GM12892 (cell line): ENCODE results near the gene PRSS12.

Experiments used
- DNase-seq: peaks from one replicate; pipeline ENCODE4 v3.0.0; 2011; ENCODE audit not compliant: insufficient read length
- FAIRE-seq: peaks from 2 replicates; lab custom pipeline; 2011; peaks lifted over from hg19 to GRCh38; lab: Jason Lieb, UNC
- POLR2A ChIP-seq: IDR thresholded peaks from 2 replicates; pipeline ENCODE4 v1.6.1; 2011; ENCODE audit warnings: low read depth, low read length, control low read depth
- POLR2AphosphoS5 ChIP-seq: IDR thresholded peaks from 2 replicates; pipeline ENCODE4 v1.6.1; 2011; ENCODE audit warnings: low read depth, low read length, control low read depth
- TAF1 ChIP-seq: IDR thresholded peaks from 2 replicates; pipeline ENCODE4 v1.6.1; 2011; ENCODE audit warnings: low read depth, mild to moderate bottlenecking, control low read depth, low read length, borderline replicate concordance

The PRSS12 gene

DNA sequence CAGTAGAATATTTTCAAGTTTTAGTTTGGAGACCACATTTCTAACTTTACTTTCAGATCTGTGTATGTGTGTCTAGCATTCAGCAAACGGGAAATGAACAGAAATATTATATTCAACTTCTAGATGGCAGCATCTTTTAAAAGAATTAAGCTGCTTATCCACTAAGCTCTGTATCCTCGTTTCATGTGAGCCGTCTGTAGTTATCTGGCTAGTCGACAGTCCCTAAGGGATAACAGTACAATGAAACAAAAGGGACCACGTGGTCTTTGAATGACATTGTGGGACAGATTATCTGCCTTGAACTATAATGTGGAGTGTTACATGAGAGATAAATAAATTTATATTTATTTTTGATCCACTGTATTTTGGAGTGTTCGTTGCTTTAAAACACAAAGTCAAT lies 35.8 kb upstream of the PRSS12 start:
- DNase-seq = no peak
- TF ChIP-seq TAF1 = no peak
- TF ChIP-seq POLR2A = no peak
- no peak for TF ChIP-seq POLR2AphosphoS5
- FAIRE-seq = no peak

DNA sequence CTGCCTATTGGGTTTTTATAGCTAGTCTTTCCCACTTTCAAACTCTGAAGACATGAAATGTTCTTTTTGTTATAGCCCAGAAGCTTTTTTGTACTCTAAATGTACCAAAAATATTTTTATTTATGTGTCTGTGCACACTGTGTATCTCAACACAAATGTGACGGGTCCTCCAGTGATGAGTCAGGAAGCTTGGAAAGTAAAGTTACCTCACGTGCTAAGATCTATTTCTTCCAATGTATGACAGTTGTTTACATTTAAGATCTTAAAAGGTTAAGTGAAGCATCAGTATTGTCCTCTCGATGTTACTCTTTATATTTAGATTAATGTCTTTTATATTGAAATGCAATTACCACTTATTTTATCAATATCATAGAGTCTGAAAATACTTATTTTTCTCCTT lies 29.1 kb upstream of the PRSS12 start:
- no peak for DNase-seq
- no peak for FAIRE-seq
- TF ChIP-seq POLR2AphosphoS5 = no peak
- TF ChIP-seq TAF1 = no peak

DNA sequence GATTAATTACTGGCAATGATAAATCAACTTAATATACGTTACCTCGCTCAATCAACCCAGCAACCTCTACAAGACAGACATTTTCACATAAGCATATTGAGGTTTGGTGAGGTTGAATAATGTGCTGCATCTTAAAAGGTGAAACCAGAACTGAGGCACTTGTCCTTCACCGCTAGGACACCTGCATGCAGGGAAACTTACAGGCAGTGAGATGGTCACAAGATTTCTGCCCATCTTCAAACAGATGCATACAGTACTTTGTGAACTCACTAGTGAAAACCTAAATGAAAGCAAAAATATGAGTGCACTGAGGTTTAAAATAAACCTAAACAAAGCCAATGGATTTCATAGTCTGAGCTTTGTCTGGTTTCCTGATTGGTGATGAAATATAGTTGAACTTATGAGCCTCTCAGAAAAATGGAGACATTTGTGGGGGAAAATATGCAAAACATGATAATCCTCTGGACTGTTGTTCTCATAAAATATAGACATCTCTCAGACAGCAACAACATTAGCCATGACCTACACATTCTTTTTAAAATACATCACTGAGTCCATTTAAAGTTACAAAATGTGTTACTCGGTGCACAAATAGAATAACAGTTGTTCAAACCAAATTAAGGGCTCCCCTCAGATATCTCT lies 20.9 kb upstream of the PRSS12 start:
- FAIRE-seq (no peak), DNase-seq (no peak)
- TF ChIP-seq TAF1 (no peak), POLR2A (no peak), POLR2AphosphoS5 (no peak)

DNA sequence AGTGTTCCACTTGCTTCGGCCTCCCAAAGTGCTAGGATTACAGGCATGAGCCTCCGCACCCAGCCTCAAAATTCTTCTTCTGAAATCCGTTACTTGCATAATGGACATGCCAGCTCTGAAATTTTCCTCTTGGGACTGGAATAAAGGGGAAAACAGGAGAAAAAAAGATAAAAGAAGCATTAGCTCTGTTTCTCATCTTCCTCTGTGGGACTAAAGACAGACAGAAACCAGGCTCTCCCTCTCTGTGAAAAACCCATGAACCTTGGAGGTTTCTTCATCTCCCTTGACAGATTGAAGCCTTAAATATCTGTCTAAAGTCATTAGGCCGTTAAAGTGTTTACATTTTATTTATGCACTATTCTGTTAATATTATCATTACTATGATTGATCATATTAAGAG lies 19.4 kb upstream of the PRSS12 start:
- FAIRE-seq = no peak
- TF ChIP-seq POLR2AphosphoS5 = no peak
- TF ChIP-seq POLR2A = no peak
- no peak for TF ChIP-seq TAF1
- DNase-seq = no peak

DNA sequence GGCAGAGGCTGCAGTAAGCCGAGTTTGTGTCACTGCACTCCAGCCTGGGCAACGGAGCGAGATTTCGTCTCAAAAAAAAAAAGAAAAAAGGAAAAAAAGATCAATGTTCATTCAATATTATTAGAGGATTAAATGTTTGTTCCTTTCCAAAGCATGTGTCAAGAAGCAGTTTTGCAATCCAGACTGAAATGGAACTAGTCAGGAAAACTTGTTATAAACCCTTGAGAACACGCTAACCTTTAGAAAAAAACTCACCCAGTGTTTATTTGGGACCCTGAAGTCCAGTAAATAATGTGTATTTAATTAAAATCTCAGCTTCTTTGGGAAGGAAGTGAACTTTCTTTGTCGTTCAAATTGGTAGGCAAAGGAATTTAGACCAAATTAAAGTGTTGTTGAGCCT lies 16.4 kb upstream of the PRSS12 start:
- FAIRE-seq = no peak
- no peak for TF ChIP-seq POLR2AphosphoS5
- TF ChIP-seq POLR2A = no peak
- TF ChIP-seq TAF1 = no peak

DNA sequence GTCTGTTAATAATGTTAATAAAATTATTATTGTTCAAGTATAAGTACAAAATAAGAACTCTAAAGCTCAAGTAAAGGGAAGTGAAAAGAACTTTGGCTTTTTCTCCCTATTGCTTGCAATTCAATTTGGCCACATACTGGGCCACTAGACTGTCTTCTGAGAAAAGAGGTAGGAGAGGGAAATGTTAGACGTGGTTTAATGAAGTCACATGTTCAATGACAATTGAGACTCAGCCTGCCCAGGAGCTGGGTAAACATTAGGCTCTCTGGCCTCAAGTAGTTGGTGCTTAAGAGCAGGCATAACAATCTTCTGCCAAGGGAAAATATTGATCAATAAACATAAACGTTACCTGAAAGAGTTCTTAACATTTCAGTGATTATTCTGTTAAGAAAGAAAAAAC lies 15.1 kb upstream of the PRSS12 start:
- TF ChIP-seq TAF1 (no peak), POLR2A (no peak), POLR2AphosphoS5 (no peak)
- FAIRE-seq (no peak), DNase-seq (no peak)

More for the DNA sequence above, 16.4 kb upstream of the PRSS12 start:
- DNase-seq = no peak

DNA sequence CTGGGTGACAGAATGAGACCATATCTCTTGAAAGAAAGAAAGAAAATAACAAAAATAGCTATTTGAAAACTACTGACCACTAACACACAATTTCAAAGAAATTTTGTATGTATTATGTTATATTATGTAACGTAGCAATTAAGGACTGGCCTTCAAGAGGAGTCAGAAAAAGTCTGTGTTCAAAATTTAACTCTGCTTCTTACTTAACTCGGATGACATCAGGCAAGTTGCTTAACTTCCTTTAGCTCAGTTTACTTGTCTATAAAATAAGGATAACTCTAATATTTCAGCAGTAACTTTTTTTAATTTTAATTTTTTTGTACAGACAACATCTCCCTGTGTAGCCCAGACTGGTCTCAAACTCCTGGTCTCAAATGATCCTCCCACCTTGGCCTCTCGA lies 14.6 kb upstream of the PRSS12 start:
- DNase-seq (no peak), FAIRE-seq (no peak)
- no peak for TF ChIP-seq POLR2A
- TF ChIP-seq TAF1 = no peak
- no peak for TF ChIP-seq POLR2AphosphoS5

DNA sequence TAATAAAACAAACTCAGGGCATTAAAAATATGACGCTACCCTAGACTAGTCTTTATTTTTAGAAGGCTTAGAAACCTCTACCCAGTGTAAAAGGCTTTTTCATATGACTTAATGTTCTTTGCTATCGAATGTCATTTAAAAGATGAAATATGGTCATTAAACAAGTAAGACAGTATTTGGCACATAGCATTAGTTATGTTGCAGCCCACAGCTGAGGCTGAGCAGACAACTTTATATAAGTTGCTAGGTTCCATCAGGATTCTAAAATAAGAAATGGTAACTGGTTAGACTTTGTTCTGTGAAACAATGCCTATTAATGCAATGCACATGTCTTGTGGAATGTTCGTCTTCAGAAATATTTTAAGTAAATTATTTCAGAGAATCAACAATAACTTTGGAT lies 10.4 kb upstream of the PRSS12 start:
- no peak for DNase-seq
- TF ChIP-seq POLR2AphosphoS5 = no peak
- TF ChIP-seq POLR2A = no peak
- no peak for TF ChIP-seq TAF1
- no peak for FAIRE-seq

DNA sequence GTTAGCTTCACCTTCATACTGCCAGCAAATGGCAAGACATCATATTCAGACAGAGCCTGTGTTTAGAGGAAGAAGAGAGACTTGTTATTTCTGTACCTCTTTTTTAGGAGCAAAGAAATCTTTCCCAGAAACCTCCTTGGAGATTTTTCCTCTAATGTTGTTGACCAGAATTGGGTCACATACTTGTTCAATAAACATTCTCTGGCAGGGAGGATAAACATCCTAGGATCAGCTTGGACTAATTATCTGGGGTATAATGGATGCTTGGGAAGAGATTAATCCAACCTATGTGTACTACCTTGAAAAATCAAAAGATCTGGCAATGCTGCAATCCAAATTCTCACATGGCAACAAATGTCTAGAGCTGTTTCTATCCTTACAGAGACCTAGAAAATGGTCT lies 8.4 kb upstream of the PRSS12 start:
- TF ChIP-seq POLR2A = no peak
- no peak for TF ChIP-seq POLR2AphosphoS5
- TF ChIP-seq TAF1 = no peak
- no peak for DNase-seq
- FAIRE-seq = no peak

DNA sequence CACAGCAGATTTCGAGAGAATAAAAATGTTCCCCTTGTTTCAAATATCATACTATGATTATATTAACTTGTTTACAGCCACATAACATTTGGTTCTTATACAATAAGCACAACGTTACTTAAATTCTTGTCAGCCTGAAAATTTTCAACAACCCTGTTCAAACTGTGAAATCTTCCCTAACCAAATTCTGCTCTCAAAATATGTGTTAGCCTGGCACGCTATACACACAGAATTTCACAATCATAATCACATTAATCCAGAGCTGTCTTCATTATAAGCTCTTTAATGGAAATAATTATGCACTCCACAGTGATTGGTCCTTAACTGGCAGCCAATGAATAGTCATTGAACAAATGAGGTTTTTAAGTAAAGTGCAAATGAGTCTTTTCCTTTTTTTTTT lies 7.3 kb upstream of the PRSS12 start:
- TF ChIP-seq POLR2A (no peak), POLR2AphosphoS5 (no peak), TAF1 (no peak)
- FAIRE-seq = no peak
- no peak for DNase-seq

DNA sequence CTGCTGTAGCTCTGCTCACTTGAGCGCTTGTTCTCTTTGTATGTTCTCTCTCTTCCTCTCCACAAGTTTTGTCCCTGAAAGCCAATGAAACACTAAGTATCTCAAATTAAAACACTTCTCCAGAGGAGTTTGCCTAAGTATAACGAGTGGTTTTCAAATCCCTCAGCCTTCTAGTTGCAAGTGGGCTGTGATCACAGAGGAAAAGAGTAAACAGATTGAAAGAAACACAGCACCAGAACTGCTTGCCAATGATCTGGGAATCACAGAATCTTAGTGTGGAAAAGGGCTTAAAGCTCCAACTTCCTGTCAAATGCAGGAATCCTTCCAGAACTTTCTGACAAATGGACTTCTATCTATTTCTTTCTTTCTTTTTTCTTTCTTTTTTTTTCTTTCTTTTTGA lies 4.8 kb upstream of the PRSS12 start:
- TF ChIP-seq TAF1 = no peak
- no peak for TF ChIP-seq POLR2AphosphoS5
- TF ChIP-seq POLR2A = no peak
- FAIRE-seq (no peak), DNase-seq (no peak)

DNA sequence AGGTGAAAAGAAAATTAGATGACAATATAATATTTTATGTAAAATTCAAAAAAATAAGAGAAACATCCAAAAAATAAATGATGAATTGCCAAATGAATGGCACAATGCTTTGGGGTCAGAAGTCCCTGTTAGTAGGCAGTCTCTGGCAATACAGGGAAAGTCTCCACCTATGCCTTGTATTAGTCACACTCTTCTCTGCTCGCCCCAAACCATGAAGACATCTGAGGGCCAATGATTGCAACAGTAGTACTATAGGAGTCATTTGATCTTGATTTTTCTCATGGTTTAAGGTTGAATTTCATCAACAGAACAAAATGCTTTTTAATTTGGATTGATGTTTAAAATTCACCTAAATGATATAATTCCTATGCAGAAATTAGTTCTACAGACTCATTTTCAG lies 3.9 kb upstream of the PRSS12 start:
- TF ChIP-seq POLR2AphosphoS5 = no peak
- TF ChIP-seq TAF1 = no peak
- no peak for TF ChIP-seq POLR2A
- no peak for DNase-seq
- FAIRE-seq = no peak
